ENCODE data around the gene XPO4. TPM values are rescaled to one million over a fixed set of nuclear protein-coding genes. Genes with fewer than 3 reads are reported as not detected.

Gene XPO4
- total and polyA plus RNA-seq, 4 donors = 2.5 to 12.5 (median 7.5) TPM

GRCh38 chr13:20773194-20774080 lies 129.1 kb downstream of the XPO4 start, which contains the start of gene EEF1AKMT1 (continued):
- TF ChIP-seq CTCF (IDR thresholded peaks at IDR 0.05; ENCODE audit: low read depth, low read length, missing input control) = no peak
- TF ChIP-seq FOXA1 (IDR thresholded peaks at IDR 0.05) = no peak
- peak in 1 of 2 donors; percentile 25 for TF ChIP-seq RAD21 (IDR thresholded peaks at IDR 0.05)
- no peak for TF ChIP-seq HNF4G (IDR thresholded peaks at IDR 0.05)
- peak; percentile 69 for TF ChIP-seq YY1 (IDR thresholded peaks at IDR 0.05)
- TF ChIP-seq GABPA (IDR thresholded peaks at IDR 0.05 in 1 of 2, conservative IDR thresholded peaks at IDR 0.05 in 1 of 2) = no peak

DNA sequence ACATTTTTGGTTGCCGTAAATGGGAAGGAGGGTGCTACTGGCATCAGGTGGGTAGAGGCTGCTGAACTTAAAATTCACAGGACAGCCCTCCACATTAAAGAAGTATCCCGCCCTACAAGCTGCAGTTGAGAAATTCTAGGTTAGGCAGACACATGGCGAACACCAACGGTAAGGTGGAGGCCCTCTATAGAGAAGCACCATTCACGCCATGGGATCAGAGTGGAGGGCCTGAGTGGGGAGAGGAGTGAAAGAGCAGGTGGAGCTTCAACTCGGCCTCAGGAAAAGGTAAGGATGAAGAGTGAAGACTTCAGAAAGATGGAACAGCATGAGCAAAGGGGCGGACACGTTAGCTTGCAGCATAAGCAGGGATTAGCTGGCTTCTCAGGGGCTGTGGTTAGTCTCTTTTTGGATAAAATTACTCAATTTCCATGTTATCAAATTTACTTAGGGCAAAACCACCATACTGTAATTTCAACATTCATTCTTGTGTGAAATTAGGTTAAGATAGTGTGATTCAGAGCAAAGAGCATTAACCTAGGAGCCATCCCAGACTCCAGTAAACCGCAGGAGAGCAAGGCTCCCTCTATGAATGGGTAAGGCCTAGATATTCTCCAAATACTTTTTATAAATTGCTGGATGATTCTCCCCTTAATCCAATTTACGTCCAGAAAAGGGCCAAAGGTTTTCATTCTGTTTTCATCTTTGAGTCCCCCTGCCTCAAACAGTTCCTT lies 130.0 kb downstream of the XPO4 start:
- WGBS = 87% methylated on average over 10 of the region's 10 CpGs
- Histone ChIP-seq H3K4me1 (ENCODE audit: control insufficient read depth in 4 of 4, insufficient read depth in 4 of 4, low read length in 3 of 4) (peaks cover 0 to 9% (median 0%) of the 10 kb centered on the region in 4 donors), H3K27me3 (ENCODE audit: control insufficient read depth in 4 of 4, insufficient read depth in 4 of 4, low read length in 3 of 4) (no peaks in the 10 kb centered on the region), H3K4me3 (ENCODE audit: low read depth in 1 of 3, low read length in 3 of 3) (peak overlapping the region; percentile 60 to 87 (median 68)), H3K36me3 (ENCODE audit: control insufficient read depth in 4 of 4, insufficient read depth in 3 of 4, low read depth in 1 of 4, low read length in 3 of 4) (peaks cover 0 to 4% (median 0%) of the 10 kb centered on the region in 4 donors), H3K9ac (ENCODE audit: low read depth in 1 of 2, low read length in 2 of 2) (peak overlapping the region; percentile 87 to 93), H3K27ac (ENCODE audit: low read depth in 1 of 2, low read length in 2 of 2) (peak overlapping the region; percentile 92 to 97), H3K9me3 (ENCODE audit: control insufficient read depth in 4 of 4, low read length in 3 of 4) (no peaks in the 10 kb centered on the region)
- no peak for TF ChIP-seq FOXA2 (IDR thresholded peaks at IDR 0.05)
- no peak for TF ChIP-seq CTCF (IDR thresholded peaks at IDR 0.05; ENCODE audit: low read depth, low read length, missing input control)
- TF ChIP-seq, protein P1, sequence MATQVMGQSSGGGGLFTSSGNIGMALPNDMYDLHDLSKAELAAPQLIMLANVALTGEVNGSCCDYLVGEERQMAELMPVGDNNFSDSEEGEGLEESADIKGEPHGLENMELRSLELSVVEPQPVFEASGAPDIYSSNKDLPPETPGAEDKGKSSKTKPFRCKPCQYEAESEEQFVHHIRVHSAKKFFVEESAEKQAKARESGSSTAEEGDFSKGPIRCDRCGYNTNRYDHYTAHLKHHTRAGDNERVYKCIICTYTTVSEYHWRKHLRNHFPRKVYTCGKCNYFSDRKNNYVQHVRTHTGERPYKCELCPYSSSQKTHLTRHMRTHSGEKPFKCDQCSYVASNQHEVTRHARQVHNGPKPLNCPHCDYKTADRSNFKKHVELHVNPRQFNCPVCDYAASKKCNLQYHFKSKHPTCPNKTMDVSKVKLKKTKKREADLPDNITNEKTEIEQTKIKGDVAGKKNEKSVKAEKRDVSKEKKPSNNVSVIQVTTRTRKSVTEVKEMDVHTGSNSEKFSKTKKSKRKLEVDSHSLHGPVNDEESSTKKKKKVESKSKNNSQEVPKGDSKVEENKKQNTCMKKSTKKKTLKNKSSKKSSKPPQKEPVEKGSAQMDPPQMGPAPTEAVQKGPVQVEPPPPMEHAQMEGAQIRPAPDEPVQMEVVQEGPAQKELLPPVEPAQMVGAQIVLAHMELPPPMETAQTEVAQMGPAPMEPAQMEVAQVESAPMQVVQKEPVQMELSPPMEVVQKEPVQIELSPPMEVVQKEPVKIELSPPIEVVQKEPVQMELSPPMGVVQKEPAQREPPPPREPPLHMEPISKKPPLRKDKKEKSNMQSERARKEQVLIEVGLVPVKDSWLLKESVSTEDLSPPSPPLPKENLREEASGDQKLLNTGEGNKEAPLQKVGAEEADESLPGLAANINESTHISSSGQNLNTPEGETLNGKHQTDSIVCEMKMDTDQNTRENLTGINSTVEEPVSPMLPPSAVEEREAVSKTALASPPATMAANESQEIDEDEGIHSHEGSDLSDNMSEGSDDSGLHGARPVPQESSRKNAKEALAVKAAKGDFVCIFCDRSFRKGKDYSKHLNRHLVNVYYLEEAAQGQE (IDR thresholded peaks at IDR 0.05) = no peak
- TF ChIP-seq, protein P2, sequence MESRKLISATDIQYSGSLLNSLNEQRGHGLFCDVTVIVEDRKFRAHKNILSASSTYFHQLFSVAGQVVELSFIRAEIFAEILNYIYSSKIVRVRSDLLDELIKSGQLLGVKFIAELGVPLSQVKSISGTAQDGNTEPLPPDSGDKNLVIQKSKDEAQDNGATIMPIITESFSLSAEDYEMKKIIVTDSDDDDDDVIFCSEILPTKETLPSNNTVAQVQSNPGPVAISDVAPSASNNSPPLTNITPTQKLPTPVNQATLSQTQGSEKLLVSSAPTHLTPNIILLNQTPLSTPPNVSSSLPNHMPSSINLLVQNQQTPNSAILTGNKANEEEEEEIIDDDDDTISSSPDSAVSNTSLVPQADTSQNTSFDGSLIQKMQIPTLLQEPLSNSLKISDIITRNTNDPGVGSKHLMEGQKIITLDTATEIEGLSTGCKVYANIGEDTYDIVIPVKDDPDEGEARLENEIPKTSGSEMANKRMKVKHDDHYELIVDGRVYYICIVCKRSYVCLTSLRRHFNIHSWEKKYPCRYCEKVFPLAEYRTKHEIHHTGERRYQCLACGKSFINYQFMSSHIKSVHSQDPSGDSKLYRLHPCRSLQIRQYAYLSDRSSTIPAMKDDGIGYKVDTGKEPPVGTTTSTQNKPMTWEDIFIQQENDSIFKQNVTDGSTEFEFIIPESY (IDR thresholded peaks at IDR 0.05) = no peak
- TF ChIP-seq, protein P3, sequence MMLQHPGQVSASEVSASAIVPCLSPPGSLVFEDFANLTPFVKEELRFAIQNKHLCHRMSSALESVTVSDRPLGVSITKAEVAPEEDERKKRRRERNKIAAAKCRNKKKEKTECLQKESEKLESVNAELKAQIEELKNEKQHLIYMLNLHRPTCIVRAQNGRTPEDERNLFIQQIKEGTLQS (IDR thresholded peaks at IDR 0.05) = no peak
- TF ChIP-seq HNF4G (IDR thresholded peaks at IDR 0.05) = no peak
- TF ChIP-seq JUND (IDR thresholded peaks at IDR 0.05) = no peak
- no peak for TF ChIP-seq EGR1 (IDR thresholded peaks at IDR 0.05; ENCODE audit: low read depth in 2 of 2)
- TF ChIP-seq TAF1 (conservative IDR thresholded peaks at IDR 0.05) = no peak
- no peak for TF ChIP-seq FOXA1 (IDR thresholded peaks at IDR 0.05)
- no peak for TF ChIP-seq SP1 (IDR thresholded peaks at IDR 0.05)
- TF ChIP-seq YY1 (IDR thresholded peaks at IDR 0.05) = no peak
- TF ChIP-seq RXRA (IDR thresholded peaks at IDR 0.05) = no peak
- TF ChIP-seq, protein P4, sequence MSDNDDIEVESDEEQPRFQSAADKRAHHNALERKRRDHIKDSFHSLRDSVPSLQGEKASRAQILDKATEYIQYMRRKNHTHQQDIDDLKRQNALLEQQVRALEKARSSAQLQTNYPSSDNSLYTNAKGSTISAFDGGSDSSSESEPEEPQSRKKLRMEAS (IDR thresholded peaks at IDR 0.05) = no peak
- no peak for TF ChIP-seq NR2F2 (IDR thresholded peaks at IDR 0.05)
- TF ChIP-seq HNF4A (conservative IDR thresholded peaks at IDR 0.05) = no peak
- TF ChIP-seq RAD21 (IDR thresholded peaks at IDR 0.05) = no peak
- no peak for DNase-seq (ENCODE audit: low spot score)
